CD4-positive, alpha-beta T cell (primary cell): ENCODE results near the gene OSBPL5. TPM values are rescaled to one million over a fixed set of nuclear protein-coding genes. Genes with fewer than 3 reads are reported as not detected.

Source experiments
- ATAC-seq: fragments of 200-7000 bp; cut with Tn5 transposase; one replicate; pipeline ENCODE4 v1.10.0; 2022; ENCODE audit warnings: mild to moderate bottlenecking; ENCODE audit not compliant: poor library complexity
- CTCF ChIA-PET: fragments of 350-600 bp; sonication (Branson Sonifier 250); formaldehyde crosslinking; loops from one replicate; lab custom pipeline; 2021; ENCODE audit warnings: antibody characterized with exemption, inconsistent platforms; lab: Charles Lee
- POLR2A ChIA-PET: fragments of 350-600 bp; sonication (Branson Sonifier 250); formaldehyde crosslinking; loops from one replicate; lab custom pipeline; 2021; ENCODE audit warnings: antibody characterized with exemption, inconsistent platforms; lab: Charles Lee
- DNase-seq, 14 experiments: peaks; one replicate each; pipeline ENCODE4 v3.0.0-alpha.2; 2013 to 2020; ENCODE audit warnings: mixed read lengths in 2 of 14
- H3K27ac ChIP-seq, 2 donors: one replicate each; pipeline versions ENCODE4 v1.5.1 to v1.7.0; 2013; ENCODE audit warnings: low read length in 2 of 2, low read depth in 1 of 2, mild to moderate bottlenecking in 1 of 2
- H3K27me3 ChIP-seq, 2 experiments: 1 replicate in 1 of 2; 2 replicates in 1 of 2; pipeline versions ENCODE4 v1.6.1 to v1.7.0; 2013; ENCODE audit warnings: low read length in 2 of 2, control low read depth in 1 of 2, mild to moderate bottlenecking in 1 of 2, moderate library complexity in 1 of 2; ENCODE audit not compliant: insufficient read depth in 2 of 2, control insufficient read depth in 1 of 2
- H3K36me3 ChIP-seq: one replicate; pipeline ENCODE4 v1.6.1; 2013; ENCODE audit warnings: low read length, control low read depth; ENCODE audit not compliant: insufficient read depth
- H3K4me1 ChIP-seq: one replicate; pipeline ENCODE4 v1.6.1; 2013; ENCODE audit warnings: low read length, control low read depth; ENCODE audit not compliant: insufficient read depth
- H3K4me3 ChIP-seq: one replicate; pipeline ENCODE4 v1.5.1; 2013; ENCODE audit warnings: mild to moderate bottlenecking, low read length, moderate library complexity
- H3K9me3 ChIP-seq, 2 experiments: 1 replicate in 1 of 2; 2 replicates in 1 of 2; pipeline versions ENCODE4 v1.6.1 to v1.7.0; 2013; ENCODE audit warnings: low read length in 2 of 2, mild to moderate bottlenecking in 2 of 2, control low read depth in 1 of 2, moderate library complexity in 1 of 2; ENCODE audit not compliant: control insufficient read depth in 1 of 2, insufficient read depth in 1 of 2
- H3K27ac Mint-ChIP-seq: one replicate; pipeline ENCODE4 v1.8.0; 2020; ENCODE audit warnings: mixed read lengths
- H3K27me3 Mint-ChIP-seq: one replicate; pipeline ENCODE4 v1.8.0; 2021; ENCODE audit warnings: mixed read lengths
- H3K36me3 Mint-ChIP-seq: one replicate; pipeline ENCODE4 v1.8.0; 2021; ENCODE audit warnings: low read depth, mixed read lengths
- H3K4me1 Mint-ChIP-seq: one replicate; pipeline ENCODE4 v1.8.0; 2021; ENCODE audit warnings: low read depth, mixed read lengths
- H3K4me3 Mint-ChIP-seq: one replicate; pipeline ENCODE4 v1.8.0; 2020; ENCODE audit warnings: mild to moderate bottlenecking, mixed read lengths
- H3K9me3 Mint-ChIP-seq: one replicate; pipeline ENCODE4 v1.8.0; 2020; ENCODE audit warnings: mixed read lengths
- CTCF ChIP-seq: fragments of 200-600 bp; IDR thresholded peaks from one replicate; pipeline ENCODE4 v1.8.0; 2022; ENCODE audit warnings: antibody characterized with exemption, mild to moderate bottlenecking
- intact Hi-C, 2 experiments: fragments of 100-400 bp; cut with DNase I in 1 of 2; cut with micrococcal nuclease in 1 of 2; formaldehyde crosslinking; loops; one replicate each; pipeline versions ENCODE4 v1.15.1 to v1.9.0; 2023 to 2025; cut with DNase I, micrococcal nuclease
- total RNA-seq, 174 experiments: library from RNA in 2 of 174; stranded (reverse) in 2 of 174; gene quantifications; one replicate each; pipeline ENCODE4 v1.2.3 and lab custom pipeline; 2021 to 2026

OSBPL5 gene
- total RNA-seq, 2 experiments from 2014 or later, result 6.7 to 9.1 TPM

- no peak overlapping the region for H3K27ac ChIP-seq
- peaks cover 0 to 7% of the 10 kb centered on the region in 2 experiments for H3K9me3 ChIP-seq
- H3K36me3 ChIP-seq, result no peaks in the 10 kb centered on the region
- Mint-ChIP-seq H3K9me3 (no peaks in the 10 kb centered on the region), H3K4me1 (no peaks in the 10 kb centered on the region), H3K27ac (no peak overlapping the region), H3K4me3 (no peak overlapping the region), H3K27me3 (peaks cover 4% of the 10 kb centered on the region), H3K36me3 (no peaks in the 10 kb centered on the region)
- no peak overlapping the region for H3K4me3 ChIP-seq
- DNase-seq (no peak), ATAC-seq (no peak)
- intact Hi-C loops, result loop anchor here in 1 of 2 experiments (5.0 kb wide), 1 partner anchor 53 kb away; no protein-coding TSS in a partner anchor
- no peaks in the 10 kb centered on the region for H3K27me3 ChIP-seq
- no peak for TF ChIP-seq CTCF
- no peaks in the 10 kb centered on the region for H3K4me1 ChIP-seq
- CTCF ChIA-PET, result no interaction called here
- POLR2A ChIA-PET, result interaction anchor here (0.5 kb wide), 1 partner anchor 1390 kb away, joined by 5 read pairs; no protein-coding TSS in a partner anchor
These were observed 19.7 kb upstream of the OSBPL5 start for GRCh38 chr11:3184732-3185347.

- ChIA-PET POLR2A (no interaction called here), CTCF (no interaction called here)
- H3K36me3 ChIP-seq, result no peaks in the 10 kb centered on the region
- H3K4me3 Mint-ChIP-seq, result no peak overlapping the region
- peaks cover 4% of the 10 kb centered on the region for H3K27me3 Mint-ChIP-seq
- DNase-seq, result no peak
- H3K4me3 ChIP-seq, result no peak overlapping the region
- no peaks in the 10 kb centered on the region for H3K27me3 ChIP-seq
- no peaks in the 10 kb centered on the region for H3K36me3 Mint-ChIP-seq
- H3K27ac Mint-ChIP-seq, result no peak overlapping the region
- no peak for TF ChIP-seq CTCF
- no peaks in the 10 kb centered on the region for H3K4me1 ChIP-seq
- no peaks in the 10 kb centered on the region for H3K9me3 Mint-ChIP-seq
- intact Hi-C loops, result loop anchor here in 1 of 2 experiments (5.0 kb wide), 1 partner anchor 51 kb away; no protein-coding TSS in a partner anchor
- no peak for ATAC-seq
- H3K27ac ChIP-seq, result no peak overlapping the region
- no peaks in the 10 kb centered on the region for H3K4me1 Mint-ChIP-seq
- H3K9me3 ChIP-seq, result peaks cover 0 to 7% of the 10 kb centered on the region in 2 experiments
These were observed 18.4 kb upstream of the OSBPL5 start for GRCh38 chr11:3183523-3183922.

GRCh38 chr11:3182462-3182852 lies 17.3 kb upstream of the OSBPL5 start:
- Mint-ChIP-seq H3K27me3 (peaks cover under 1% of the 10 kb centered on the region), H3K9me3 (no peaks in the 10 kb centered on the region), H3K36me3 (no peaks in the 10 kb centered on the region), H3K4me1 (no peaks in the 10 kb centered on the region), H3K27ac (no peak overlapping the region), H3K4me3 (no peak overlapping the region)
- ChIA-PET CTCF (no interaction called here), POLR2A (no interaction called here)
- Histone ChIP-seq H3K4me1 (no peaks in the 10 kb centered on the region), H3K9me3 (peaks cover 2 to 7% of the 10 kb centered on the region in 2 experiments), H3K4me3 (no peak overlapping the region), H3K27me3 (no peaks in the 10 kb centered on the region), H3K27ac (no peak overlapping the region), H3K36me3 (no peaks in the 10 kb centered on the region)
- DNase-seq, result peak in 1 of 14 experiments; percentile 26
- no peak for TF ChIP-seq CTCF
- no peak for ATAC-seq
- intact Hi-C loops, result loop anchor here in 1 of 2 experiments (5.0 kb wide), 1 partner anchor 50 kb away; no protein-coding TSS in a partner anchor
